HUDEP-2 (cell line): ENCODE results near the gene SLC12A7.
"Not testable (repeated sequence)": the region's sequence is repeated elsewhere in the genome, so short reads cannot be mapped to it uniquely, and the experiment has no call there.

ENCODE experiments used
- DNase-seq, 76 experiments: peaks; one replicate each; lab custom pipeline; 2025; ENCODE audit not compliant: unreplicated experiment in 76 of 76; lab: John Stamatoyannopoulos, UW

The SLC12A7 gene

DNA sequence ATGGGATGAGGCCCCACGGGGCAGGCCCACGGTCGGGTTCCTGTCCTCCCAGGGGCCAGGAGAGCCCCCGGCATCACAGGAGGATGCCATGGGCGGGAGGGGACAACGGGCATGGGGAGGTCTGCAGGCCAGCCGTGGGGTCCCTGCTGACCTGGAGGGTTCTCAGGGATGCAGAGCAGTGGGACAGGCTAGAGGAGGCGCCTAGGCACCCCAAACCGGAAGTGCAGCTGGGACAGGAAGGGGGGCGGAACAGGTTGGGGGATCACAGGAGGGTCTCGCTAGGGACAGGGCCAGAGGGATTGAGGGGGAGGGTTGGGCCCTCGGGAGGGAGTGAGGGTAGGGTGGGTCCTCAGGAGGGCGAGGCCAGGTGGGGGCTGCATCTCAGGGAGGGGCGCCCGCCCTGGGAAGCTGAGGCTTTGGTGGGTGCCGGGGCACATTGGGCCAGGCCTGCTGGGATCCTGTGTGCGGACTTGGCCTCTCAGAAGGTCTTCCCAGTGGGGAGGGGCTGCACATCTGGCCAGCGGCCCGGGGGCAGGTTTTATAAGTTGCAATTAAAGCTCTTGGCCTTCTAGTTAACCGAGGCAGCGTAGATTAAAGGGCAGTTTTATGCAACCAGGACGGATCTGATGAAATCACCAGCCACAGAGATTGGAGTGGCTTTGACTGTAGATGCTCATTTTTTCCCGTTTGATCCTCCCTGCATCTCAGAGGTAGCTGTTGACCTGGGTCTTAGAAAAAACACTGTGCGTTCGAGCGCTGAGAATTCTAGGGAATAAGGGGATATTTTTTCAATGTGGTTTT lies 83.2 kb downstream of the SLC12A7 start:
- DNase-seq = no peak

DNA sequence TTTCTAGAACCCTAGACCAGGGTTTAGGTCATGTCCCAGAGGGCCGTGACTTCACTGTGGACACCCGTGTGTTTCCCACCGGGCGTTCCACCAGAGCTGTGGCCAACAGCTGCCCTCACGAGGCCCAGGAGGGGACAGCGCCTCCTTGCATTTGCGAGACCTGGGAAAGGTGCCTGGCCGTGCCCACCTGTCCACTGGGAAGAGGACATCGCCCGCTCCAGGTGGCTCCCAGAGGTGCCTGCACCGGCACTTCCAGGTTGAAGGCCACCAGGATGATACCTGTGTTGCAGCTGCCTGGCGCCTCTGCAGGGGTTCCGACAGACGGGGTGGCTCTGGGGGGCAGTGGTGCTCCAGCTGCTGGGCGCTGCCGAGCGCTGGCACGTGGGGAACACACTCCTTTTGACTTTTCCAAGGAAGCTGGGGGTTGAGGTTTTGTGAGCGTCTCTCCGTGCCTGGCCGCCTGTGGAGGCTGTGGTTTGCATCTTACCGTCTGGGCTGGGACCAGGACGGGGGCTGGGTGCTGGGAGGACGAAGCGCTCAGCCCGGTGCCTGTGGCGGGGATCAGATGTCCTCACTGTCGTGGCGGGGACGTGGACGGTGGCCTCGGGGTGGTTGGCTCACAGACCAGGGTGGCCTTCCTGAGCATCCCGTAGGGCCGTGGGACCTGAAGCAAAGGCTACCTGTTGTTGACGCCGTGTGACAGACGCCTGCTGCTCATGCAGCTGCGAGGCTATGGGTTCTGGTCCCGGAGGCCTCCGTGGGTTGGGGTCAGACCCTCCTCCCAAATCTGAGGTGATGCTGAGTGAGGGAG lies 84.0 kb downstream of the SLC12A7 start:
- no peak for DNase-seq

- DNase-seq = no peak
Observed at GRCh38 chr5:1026700-1027621, 84.9 kb downstream of the SLC12A7 start.

- not testable (repeated sequence) for DNase-seq
Observed at GRCh38 chr5:1021969-1022336, 89.9 kb downstream of the SLC12A7 start.

DNA sequence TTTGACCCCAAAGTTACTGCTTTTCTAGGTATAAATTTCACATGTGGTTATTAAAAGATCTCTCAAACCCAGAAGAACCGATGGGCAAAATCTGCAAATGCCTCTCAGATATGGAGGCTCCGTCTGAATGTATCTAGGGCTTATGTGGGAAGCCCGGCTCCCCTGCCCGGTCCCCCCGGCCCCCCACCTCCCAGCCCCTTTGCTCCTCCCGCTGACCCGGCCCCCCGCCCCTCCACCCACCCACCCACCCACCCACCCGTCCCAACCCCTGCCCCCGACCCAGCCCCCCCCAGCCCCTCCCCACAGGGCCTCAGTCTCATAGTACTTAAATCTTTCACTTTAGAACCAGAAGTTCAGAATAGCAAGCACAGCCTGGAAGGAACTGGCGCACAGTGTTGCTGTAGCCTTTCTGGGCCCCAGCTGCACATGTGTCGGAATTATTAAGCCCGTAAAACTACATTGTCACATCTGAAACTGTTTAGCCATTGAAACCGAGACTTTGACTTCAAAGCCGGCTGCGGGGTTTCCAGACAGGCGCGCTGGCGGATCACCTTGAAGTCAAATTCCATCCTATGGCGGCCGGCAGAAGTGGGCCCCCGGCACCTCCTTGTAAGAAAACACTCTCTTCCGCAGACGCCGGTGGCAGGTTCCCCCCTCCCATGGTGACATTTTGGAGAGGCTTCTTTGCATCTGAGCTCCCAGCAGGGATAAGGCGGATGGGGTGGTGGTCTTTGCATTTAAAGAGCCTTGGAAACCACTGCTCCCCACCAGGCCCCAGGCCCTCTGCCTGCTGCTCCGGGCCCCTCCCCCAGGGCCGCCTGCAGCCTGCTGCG lies 90.5 kb downstream of the SLC12A7 start:
- no peak for DNase-seq

- DNase-seq = no peak
Observed at GRCh38 chr5:1020452-1020961, 91.4 kb downstream of the SLC12A7 start.

DNA sequence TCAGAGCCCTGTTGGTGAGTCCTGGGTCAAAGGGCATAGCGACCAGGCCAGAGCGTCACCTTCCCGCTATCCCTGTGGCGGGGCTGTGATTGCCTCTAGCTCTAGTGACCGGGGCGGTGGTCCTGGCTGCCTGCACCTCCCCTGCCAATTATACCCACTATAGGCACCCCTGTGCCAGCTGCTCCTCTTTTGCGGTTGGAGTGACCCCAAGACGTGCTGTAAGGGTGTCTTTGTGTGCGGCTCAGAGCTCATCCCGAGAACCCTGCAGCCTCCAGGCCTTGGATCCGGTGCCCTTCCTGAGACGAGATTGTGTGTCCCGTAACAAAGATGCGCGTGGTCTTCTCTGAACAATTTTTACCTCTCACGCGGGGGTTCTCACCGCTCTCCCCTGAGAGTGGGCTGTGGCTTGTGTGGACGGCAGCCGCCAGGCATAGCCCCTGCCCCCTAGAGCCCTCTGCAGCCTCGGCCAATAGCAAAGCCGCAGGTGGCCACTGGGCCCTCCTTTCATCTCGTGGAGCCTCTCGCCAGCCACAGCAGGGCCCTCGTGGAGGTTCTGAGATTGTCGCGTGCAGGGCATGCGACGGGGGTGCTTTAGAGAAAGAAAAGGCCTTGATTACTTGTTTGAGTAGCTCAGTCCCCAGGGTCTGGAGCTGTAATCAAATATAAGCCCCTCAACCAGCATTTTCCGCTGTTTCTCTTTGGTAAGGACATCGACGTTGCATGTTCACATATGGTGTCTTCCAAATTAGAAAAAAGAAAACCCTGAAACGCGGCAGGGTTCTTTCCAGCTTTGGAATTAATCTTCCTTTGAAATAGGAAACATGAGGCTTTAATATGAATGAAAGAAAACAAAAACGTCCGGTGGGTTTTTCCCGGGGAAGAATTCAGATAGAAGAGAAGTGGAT lies 92.6 kb downstream of the SLC12A7 start:
- DNase-seq = no peak

DNA sequence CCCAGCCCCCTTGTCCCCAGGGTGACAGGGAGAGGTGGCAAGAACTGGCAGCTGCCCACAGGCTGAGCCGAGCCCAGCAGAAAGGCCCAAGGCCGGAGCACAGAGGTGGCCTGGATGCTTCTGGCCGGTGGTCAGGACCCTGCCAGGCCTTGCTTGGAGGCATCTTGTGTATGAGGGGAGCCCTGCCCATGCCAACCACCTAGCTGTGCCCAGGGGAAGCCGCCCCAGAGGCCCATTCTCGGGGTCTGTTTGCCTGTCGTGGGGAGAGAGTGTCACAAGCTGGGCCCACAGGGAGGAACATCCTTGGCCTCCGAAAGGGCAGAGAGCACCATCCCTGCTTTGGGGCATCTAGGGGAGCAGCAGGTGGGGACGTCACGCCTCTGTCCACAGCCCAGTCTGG lies 93.3 kb downstream of the SLC12A7 start:
- no peak for DNase-seq

DNA sequence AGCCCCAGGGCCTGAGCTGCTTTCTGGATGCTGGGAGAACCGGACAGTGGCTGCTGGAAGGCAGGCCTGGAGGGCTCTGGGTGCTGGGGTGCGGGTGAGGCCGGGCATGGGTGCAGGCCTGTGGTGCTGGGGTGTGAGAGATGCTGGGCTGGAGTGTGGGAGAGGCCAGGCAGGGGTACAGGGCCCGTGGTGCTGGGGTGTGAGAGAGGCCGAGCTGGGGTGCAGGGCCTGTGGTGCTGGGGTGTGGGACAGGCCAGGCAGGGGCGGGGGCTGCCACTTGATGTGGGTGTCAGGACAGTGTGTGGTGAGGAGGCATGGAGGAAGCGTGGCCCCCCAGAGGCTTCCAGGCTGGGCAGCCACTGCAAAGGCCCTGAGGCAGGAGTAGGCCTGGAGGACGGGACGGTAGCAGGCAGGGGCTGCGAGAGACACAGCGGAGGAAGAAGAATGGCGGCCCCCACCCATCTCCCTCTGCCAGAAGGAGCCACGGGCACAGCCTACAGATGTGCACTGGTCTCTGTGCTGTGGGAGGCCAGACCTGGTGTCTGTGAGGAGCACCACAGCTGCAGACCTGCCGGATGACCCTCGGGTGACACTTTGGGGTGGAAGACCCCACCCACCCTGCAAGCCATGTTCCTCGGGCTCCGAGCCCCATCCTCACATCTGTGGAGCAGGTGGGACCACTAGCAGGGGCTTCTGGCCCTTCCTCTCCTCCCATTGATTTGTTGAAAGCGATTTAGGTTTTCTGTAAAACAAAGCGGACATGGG lies 94.0 kb downstream of the SLC12A7 start:
- no peak for DNase-seq

GRCh38 chr5:1017056-1017455 lies 94.8 kb downstream of the SLC12A7 start:
- DNase-seq = no peak

DNA sequence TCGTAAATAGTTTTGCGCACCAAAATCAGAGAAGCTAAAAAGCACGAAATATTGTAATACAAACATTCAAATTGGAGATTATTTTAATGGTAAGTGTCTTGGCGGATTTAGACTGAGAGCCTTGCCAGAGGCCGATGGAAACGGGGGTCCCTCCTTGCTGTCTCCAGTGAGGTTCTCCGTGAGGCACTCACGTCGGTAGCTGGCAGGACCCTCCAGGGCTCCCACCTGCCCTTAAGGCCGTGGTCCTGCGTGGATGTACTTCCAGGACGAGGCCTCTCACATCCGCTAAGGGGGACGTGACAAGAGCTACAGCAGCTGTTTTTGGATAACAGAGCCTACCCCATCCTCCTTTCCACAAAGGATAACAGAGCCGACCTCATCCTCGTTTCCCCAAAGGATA lies 95.4 kb downstream of the SLC12A7 start:
- no peak for DNase-seq

- DNase-seq = no peak
Observed at GRCh38 chr5:1016036-1016435, 95.8 kb downstream of the SLC12A7 start.

GRCh38 chr5:1015507-1015906 lies 96.4 kb downstream of the SLC12A7 start:
- DNase-seq = no peak

DNA sequence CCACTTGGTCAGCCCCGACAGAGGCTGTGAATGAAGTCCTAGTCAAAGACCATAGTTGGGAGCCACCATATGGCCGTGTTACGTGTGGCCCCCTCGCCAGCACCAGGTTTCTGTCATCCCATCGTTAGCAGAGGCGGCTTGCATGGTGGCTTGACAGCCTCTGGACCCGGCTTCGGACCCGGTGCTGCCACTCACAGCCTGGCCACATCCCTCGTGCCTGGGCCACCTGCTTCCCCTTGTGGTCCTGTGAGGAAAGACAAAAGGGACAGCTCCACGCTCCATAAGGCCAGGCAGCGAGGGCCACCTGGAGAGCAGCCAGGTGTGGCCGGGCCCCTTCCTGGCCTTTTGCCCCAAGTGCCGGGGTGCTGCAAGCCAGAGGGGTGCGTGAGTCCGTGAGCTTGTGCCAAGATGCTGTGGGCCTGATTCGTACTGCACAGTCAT lies 97.1 kb downstream of the SLC12A7 start:
- DNase-seq = no peak

GRCh38 chr5:1014346-1014745 lies 97.5 kb downstream of the SLC12A7 start:
- no peak for DNase-seq

GRCh38 chr5:1013948-1014301 lies 97.9 kb downstream of the SLC12A7 start:
- no peak for DNase-seq

GRCh38 chr5:1013238-1013947 lies 98.5 kb downstream of the SLC12A7 start:
- no peak for DNase-seq

DNA sequence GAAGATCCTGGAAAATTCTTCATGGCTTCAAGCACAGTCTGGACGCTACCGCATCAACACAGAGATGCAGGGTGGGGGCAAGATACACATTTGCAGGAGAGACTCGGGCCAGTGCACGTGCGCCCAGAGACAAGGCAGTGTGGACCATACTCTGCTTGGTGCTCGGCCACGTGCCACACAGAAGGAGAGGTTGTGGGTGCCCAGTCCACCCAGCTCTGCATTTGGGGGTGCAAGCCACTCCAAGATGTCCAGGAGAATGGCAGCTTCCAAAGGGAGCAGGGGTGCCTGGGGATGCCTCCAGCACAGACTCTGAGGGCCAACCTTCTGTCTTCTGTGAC lies 99.0 kb downstream of the SLC12A7 start:
- DNase-seq = no peak
